Activated CD4-positive, alpha-beta T cell treated with anti-CD3 and anti-CD28 coated beads, Interleukin-2, Interleukin-4, amounts not matched to agents 100 ng/mL and 50 ng/mL, durations not matched to agents 16 hours and 8 hours (primary cell): ENCODE results near the gene HCN2.

Experiments used
- DNase-seq: peaks from one replicate; pipeline ENCODE4 v3.0.0-alpha.2; 2020; ENCODE audit warnings: low spot score

Gene HCN2

DNA sequence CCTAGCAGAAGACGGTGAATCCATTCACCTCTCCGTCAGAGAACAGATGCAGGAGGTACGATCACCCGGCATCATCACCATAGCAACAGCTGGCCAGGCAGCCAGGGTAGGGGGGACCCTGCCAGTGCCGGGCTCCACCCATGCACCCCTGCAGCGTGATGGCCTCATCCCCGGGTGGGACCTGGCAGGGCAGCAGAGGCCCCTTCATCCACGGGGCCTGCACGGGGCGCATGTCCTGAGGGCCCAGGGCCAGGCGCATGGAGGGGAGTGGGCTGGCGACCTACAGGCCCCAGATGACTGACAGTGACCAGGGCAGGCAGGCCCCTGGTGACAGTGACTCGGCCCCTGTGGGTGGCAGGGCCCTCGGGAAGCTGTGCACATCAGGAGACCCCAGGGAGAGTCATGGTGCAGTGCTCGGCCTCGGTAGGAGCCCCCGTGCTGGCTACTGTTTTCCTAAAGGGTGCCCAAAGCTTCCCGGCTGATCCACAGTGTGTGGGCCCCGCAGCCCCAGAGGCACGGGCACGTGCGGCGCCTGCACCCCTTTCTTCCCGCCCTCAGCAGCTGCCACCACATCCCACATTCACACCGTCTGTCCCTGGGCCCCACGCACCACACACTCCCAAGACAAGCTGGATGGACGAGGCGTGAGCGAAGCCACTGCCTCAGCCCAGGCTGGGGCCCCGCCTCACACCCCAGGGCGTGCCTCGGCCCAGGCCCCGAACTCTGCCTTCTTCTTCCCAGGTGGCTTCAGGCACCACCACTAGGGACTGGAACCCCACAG is 68.6 kb downstream of the HCN2 start:
- DNase-seq, result no peak

DNA sequence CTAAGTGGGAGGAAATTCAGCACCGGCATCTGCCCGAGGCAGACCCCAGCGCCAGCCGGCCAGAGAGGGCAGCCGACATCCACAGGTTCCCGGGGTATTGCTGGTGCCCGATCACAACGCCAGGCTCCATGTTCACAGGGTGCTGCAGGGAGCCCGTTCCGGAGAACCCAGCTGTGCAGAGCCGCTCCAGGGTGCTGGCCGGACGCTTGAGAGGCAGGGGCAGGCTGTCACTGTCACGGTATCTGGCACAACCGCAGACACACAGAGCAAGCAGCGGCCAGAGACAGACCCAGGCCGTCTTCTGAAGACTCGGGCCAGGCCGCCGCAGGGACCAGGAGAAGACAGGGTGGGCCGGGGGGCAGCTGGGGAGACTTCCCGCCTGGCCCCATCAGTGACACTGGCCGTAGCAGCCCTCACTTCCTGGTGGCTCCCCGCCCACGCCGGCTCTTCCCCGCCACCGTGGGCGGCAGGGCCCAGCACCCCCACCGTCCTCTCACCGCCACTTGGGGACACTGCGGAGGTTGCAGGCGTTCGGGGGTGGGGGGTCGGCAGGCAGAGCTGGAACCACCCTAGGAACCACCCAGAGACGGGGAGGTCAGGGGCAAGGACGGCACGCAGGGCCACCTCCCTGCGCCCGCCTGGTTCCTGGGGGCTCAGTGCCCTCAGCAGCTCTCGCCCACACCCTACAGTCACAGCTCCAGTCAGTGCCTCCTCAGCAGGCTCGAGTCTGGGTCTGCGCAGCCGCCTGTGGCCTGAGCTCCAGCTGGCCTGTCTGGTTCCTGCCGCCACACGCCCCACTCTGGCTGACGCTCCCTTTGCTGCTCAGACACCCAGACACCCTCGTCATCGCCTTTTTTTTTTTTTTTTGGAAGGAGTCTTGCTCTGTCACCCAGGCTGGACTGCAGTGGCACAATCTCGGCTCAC is 69.5 kb downstream of the HCN2 start:
- no peak for DNase-seq

DNA sequence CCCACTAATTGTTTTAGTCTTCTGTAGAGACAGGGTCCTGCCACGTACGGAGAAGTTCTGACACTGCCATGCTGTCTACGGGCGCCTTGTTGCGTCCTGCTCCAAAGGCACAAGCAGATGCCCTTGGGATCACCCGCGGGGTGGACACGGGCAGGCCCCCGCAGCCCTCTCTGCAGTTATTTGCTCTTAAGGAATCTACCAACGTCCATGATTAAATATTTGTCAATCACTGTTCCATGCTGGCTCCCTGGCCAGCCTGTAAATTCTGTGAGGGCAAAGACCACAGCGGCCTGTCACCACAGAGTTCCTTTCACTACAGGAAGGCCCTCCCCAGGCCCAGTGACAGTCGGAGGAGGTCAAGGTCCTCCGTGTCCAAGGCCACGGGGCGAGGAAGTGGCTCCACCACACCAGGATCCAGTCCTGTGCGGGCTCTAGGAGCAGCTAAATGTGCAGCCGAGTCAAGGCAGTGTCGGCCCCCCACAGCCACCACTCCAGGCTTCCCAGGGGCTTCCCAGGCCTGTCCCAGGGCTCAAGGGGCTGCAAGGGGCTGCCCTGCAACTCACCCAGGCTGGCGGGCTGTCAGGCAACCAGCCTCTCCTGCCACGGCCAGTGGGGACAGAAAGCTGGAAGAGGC is 71.2 kb downstream of the HCN2 start:
- DNase-seq, result no peak

DNA sequence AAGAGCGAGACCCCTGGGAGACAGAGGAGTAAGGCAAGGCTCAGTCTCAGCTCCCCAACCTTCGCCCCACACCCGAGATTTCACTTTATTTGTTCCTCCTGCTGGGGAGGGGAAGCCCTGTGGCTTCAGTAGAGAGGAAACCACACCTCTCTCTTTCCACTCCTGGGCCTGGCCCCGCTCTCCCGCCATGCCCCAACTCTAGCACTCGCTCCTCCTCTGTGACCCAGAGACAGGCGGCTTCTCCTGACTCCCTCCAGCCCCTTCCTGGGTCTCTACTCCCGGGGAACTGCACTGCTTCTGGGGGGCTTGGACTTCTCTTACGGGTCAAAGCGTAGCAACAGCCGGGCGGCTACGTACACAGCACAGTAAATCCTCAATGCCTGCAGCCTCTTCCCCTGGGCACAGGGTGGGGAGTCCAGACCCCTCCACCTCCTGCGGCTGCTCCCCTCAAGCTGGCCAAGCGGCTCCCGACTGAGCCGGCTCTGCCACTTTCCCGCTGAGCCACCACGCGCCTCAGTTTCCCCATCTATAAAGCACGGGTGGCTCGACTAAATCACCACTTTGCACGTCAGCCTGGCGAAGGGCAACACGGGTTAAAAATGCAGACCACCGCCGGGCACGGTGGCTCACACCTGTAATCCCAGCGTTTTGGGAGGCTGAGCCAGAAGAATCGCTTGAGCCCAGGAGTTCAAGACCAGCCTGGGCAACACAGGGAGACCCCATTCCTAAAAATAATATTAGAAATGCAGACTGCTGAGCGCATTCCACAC is 71.9 kb downstream of the HCN2 start:
- DNase-seq, result peak; percentile 78

DNA sequence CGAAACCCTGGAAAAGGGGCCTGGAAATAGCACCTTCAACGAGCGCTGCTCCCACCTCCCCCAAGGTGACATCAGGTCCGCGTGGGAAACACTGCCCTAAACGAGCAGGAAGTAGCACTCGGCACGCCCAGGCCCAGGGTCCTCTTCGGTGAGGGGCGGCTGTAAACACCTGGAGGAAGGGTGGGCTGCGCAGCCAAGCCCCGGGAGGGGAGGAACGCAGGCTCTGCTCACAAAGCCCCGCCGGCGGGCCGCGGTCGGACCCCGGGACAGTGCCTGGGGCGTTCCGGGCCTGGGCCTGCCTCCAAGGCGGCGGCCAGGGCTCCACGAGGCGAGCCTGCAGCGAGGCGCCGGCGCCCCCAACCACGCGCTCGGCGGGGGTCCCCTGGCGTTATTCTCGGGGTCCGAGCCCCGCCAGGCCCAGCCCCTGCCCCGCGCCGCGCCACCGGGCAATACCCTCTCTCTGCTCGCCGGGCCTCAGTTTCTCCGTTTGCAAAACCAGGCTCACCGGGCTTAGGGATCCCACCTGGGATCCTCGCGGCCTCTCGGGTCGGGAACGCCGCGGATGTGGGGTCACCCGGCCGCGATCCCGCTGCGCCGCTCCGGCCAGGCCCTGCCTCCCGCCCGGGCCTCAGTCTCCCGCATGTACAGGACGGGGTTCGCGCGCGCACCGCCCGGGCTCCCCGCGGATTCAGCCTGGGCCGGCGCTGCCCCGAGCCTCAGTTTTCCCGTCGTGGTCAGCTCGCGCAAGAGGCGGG is 72.7 kb downstream of the HCN2 start:
- peak; percentile 66 for DNase-seq

DNA sequence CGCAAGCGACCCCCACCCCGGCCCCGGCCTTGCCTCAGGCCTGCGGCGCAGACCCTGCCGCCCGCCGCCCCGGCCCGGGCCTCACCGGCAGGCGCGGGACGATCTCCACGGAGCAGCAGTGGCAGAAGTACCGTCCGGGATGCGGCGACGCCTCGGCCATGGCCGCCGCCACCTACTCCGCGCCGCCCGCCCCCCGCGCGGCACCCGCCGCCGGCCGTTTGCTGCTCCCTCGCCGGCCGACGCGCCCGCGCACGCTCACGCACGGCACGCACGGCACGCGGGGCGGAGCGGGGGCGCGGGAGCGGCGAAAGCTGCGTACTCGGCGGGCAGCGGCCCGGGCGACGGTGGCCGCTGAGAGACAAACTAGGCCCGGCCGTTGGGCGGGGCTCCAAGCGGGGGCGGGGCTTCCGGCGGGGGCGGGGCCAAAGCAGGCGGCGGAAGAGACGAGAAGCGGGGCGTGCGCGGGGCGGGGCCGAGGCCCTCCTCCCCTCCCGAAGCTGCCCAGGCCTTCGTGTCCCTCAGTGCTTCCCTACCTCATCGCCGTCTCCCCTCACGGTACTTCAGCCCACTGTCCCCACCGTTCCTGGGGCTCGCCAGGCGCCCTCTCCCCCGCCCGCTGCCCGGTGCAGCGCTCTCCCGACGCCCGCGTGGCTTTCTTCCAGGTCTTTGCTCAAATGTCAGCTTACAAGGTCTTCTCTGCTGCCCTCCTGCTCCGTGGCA is 73.4 kb downstream of the HCN2 start, which contains the start of gene RNF126:
RNF126 (minus strand) TSS at position 253 of the 720 bp plus-strand sequence; CDS start at position 160, 93 bp downstream.
- peak; percentile 94 for DNase-seq

DNA sequence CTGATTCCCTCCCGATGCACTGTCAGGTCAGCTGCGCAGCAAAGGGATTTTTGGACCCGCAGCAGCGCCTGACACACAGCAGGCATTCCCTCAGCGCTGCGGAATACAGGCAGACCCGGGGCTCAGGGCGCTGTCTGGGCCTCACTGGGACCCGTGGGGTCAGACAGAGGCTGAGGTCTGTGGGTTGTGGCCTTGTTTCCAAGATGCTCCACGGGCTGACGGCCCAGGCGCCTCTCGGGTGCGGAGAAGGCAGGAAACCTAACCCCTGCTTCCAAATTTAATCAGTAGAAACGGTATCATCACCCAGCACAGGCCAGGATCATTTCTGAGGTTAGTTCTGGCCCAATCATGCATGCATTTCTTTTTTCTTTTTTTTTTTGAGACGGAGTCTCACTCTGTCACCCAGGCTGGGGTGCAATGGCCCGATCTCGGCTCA is 74.0 kb downstream of the HCN2 start:
- no peak for DNase-seq

DNA sequence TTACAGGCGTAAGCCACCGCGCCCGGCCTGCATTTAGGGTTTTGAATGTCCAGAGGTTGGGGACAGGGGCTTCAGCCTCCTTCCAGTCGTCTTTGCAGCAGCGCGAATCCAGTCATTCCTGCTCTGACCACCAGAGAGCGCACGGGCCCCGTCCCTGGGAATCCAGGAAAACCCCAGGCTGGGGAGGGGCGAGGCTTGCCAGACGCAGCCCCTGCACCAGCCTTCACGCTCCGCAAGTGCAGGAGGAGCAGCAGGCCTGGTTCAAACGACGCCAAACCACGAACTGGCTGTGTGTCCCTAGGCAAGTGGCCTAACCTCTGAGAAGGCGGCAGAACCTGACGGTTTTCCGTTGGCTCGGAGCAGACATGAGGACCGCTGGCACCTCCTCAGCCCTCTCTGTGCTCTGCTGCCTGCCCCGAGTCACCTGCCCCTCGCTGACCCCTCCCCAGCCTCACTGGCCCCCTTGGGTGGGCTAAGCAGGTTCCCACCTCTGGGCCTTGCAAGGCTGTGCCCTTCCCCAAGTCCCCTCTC is 75.3 kb downstream of the HCN2 start:
- DNase-seq, result peak; percentile 79
